Medulla oblongata (tissue), 1 donor: Measurements from ENCODE around the gene CEP89.
"Not testable (repeated sequence)": the region's sequence is repeated elsewhere in the genome, so short reads cannot be mapped to it uniquely, and the experiment has no call there.

Experiments
- DNase-seq: peaks from one replicate; pipeline ENCODE4 v3.0.0-alpha.2; 2015; ENCODE audit errors: extremely low spot score

Gene CEP89

GRCh38 chr19:32869966-32870573, 101.7 kb downstream of the CEP89 start:
- DNase-seq = no peak

- DNase-seq = no peak
These were observed 102.3 kb downstream of the CEP89 start, which contains the start of gene SLC7A9 for GRCh38 chr19:32869369-32869965. SLC7A9 (minus strand) TSS chr19:32869767; CDS start chr19:32868534, 1,233 bp downstream.

GRCh38 chr19:32868206-32868950, 103.4 kb downstream of the CEP89 start:
- DNase-seq = no peak

GRCh38 chr19:32867436-32867835, 104.3 kb downstream of the CEP89 start:
- not testable (repeated sequence) for DNase-seq

GRCh38 chr19:32866564-32867265, 105.0 kb downstream of the CEP89 start:
- no peak for DNase-seq

GRCh38 chr19:32866061-32866460, 105.7 kb downstream of the CEP89 start:
- no peak for DNase-seq

GRCh38 chr19:32865326-32865725, 106.4 kb downstream of the CEP89 start:
- DNase-seq = no peak

GRCh38 chr19:32864318-32865007, 107.3 kb downstream of the CEP89 start:
- no peak for DNase-seq

GRCh38 chr19:32863841-32864240, 107.9 kb downstream of the CEP89 start:
- DNase-seq = no peak

- DNase-seq = no peak
These were observed 108.5 kb downstream of the CEP89 start for GRCh38 chr19:32863301-32863700.

- DNase-seq = no peak
These were observed 109.0 kb downstream of the CEP89 start for GRCh38 chr19:32862741-32863140.

GRCh38 chr19:32862173-32862572, 109.6 kb downstream of the CEP89 start:
- no peak for DNase-seq

GRCh38 chr19:32861596-32861995, 110.2 kb downstream of the CEP89 start:
- DNase-seq = no peak

GRCh38 chr19:32859591-32859990, 112.2 kb downstream of the CEP89 start:
- DNase-seq = no peak

GRCh38 chr19:32858559-32858958, 113.2 kb downstream of the CEP89 start:
- no peak for DNase-seq

GRCh38 chr19:32858155-32858554, 113.6 kb downstream of the CEP89 start:
- DNase-seq = no peak

- no peak for DNase-seq
These were observed 114.2 kb downstream of the CEP89 start for GRCh38 chr19:32857584-32857983.

GRCh38 chr19:32856818-32857217, 114.9 kb downstream of the CEP89 start:
- not testable (repeated sequence) for DNase-seq

GRCh38 chr19:32852216-32852615, 119.5 kb downstream of the CEP89 start:
- DNase-seq = no peak

GRCh38 chr19:32848035-32848434, 123.7 kb downstream of the CEP89 start:
- not testable (repeated sequence) for DNase-seq

GRCh38 chr19:32843716-32844245, 128.0 kb downstream of the CEP89 start:
- DNase-seq = no peak
